Neural cell (in vitro differentiated cells): ENCODE measurements around the gene TTC39B. TPM values are rescaled to one million over a fixed set of nuclear protein-coding genes. Genes with fewer than 3 reads are reported as not detected.

Experiments
- H2AFZ ChIP-seq: fragments of 200-600, 300-800 bp; sonication (generic), shearing (Covaris generic); 2 replicates; pipeline ENCODE4 v1.6.0; 2014; ENCODE audit warnings: low read depth, mild to moderate bottlenecking, antibody characterized with exemption, low read length, moderate library complexity
- H3F3A ChIP-seq: fragments of 200-600 bp; shearing (Covaris generic); 2 replicates; pipeline ENCODE4 v1.6.1; 2016; ENCODE audit warnings: mild to moderate bottlenecking, moderate library complexity, mixed read lengths, antibody characterized with exemption, low read length; ENCODE audit not compliant: insufficient read depth, poor library complexity, severe bottlenecking
- H3K27ac ChIP-seq: fragments of 200-600, 300-800 bp; sonication (generic), shearing (Covaris generic); 2 replicates; pipeline ENCODE4 v1.5.1; 2014; ENCODE audit warnings: mild to moderate bottlenecking, low read length, moderate library complexity
- H3K27me3 ChIP-seq: fragments of 300-800, 200-600 bp; sonication (generic), shearing (Covaris generic); 2 replicates; pipeline ENCODE4 v1.6.0; 2014; ENCODE audit warnings: mild to moderate bottlenecking, low read depth, low read length, moderate library complexity; ENCODE audit not compliant: insufficient read depth
- H3K36me3 ChIP-seq: fragments of 300-800, 200-600 bp; sonication (generic), shearing (Covaris generic); 2 replicates; pipeline ENCODE4 v1.5.1; 2014; ENCODE audit warnings: mild to moderate bottlenecking, antibody characterized with exemption, low read length, moderate library complexity; ENCODE audit not compliant: insufficient read depth
- H3K4me2 ChIP-seq: fragments of 300-800, 200-600 bp; sonication (generic), shearing (Covaris generic); 2 replicates; pipeline ENCODE4 v1.6.0; 2014; ENCODE audit warnings: mild to moderate bottlenecking, low read length
- H3K4me3 ChIP-seq: fragments of 300-800, 200-600 bp; sonication (generic), shearing (Covaris generic); 2 replicates; pipeline ENCODE4 v1.5.1; 2014; ENCODE audit warnings: mild to moderate bottlenecking, low read length, moderate library complexity
- H3K79me2 ChIP-seq: fragments of 200-600 bp; shearing (Covaris generic); replicated peaks from 2 replicates; pipeline ENCODE4 v1.6.0; 2014; ENCODE audit warnings: mild to moderate bottlenecking, low read length, moderate library complexity; ENCODE audit not compliant: insufficient read depth
- H3K9ac ChIP-seq: fragments of 300-800, 200-600 bp; sonication (generic), shearing (Covaris generic); 2 replicates; pipeline ENCODE4 v1.6.1; 2016; ENCODE audit warnings: mild to moderate bottlenecking, low read length, mixed read lengths
- H3K9me2 ChIP-seq: fragments of 200-600 bp; shearing (Covaris generic); 2 replicates; pipeline ENCODE4 v1.6.1; 2016; ENCODE audit warnings: mild to moderate bottlenecking, low read length, mixed read lengths; ENCODE audit not compliant: insufficient read depth
- H3K9me3 ChIP-seq: fragments of 200-600, 300-800 bp; sonication (generic), shearing (Covaris generic); 2 replicates; pipeline ENCODE4 v1.6.1; 2016; ENCODE audit warnings: mild to moderate bottlenecking, mixed run types, low read length, moderate library complexity, mixed read lengths
- H4K20me1 ChIP-seq: fragments of 200-600 bp; shearing (Covaris generic); 2 replicates; pipeline ENCODE4 v1.6.1; 2016; ENCODE audit warnings: mild to moderate bottlenecking, mixed run types; ENCODE audit not compliant: insufficient read depth
- CTCF ChIP-seq: fragments of 450-650 bp; IDR thresholded peaks from 2 replicates; pipeline ENCODE4 v1.5.1; 2014; ENCODE audit warnings: antibody characterized with exemption, mild to moderate bottlenecking, moderate library complexity; ENCODE audit not compliant: poor library complexity, severe bottlenecking
- EP300 ChIP-seq: fragments of 450-650 bp; conservative IDR thresholded peaks from 2 replicates; pipeline ENCODE4 v1.6.1; 2014; ENCODE audit warnings: antibody characterized with exemption, mild to moderate bottlenecking, moderate library complexity; ENCODE audit not compliant: poor library complexity, severe bottlenecking
- EZH2 ChIP-seq: fragments of 200-600, 300-800 bp; shearing (Covaris generic), sonication (generic); IDR thresholded peaks from 2 replicates; pipeline ENCODE4 v1.6.1; 2014; ENCODE audit warnings: antibody characterized with exemption, low read length, borderline replicate concordance, mild to moderate bottlenecking; ENCODE audit not compliant: insufficient read depth, poor library complexity, severe bottlenecking
- MXI1 ChIP-seq: fragments of 450-650 bp; conservative IDR thresholded peaks from 2 replicates; pipeline ENCODE4 v1.6.1; 2014; ENCODE audit warnings: antibody characterized with exemption, mild to moderate bottlenecking; ENCODE audit not compliant: poor library complexity, severe bottlenecking
- POLR2AphosphoS5 ChIP-seq: IDR thresholded peaks from 2 replicates; pipeline ENCODE4 v1.6.1; 2012
- RAD21 ChIP-seq: fragments of 450-650 bp; conservative IDR thresholded peaks from 2 replicates; pipeline ENCODE4 v1.6.1; 2014; ENCODE audit warnings: antibody characterized with exemption, mild to moderate bottlenecking, moderate library complexity
- SMC3 ChIP-seq: fragments of 450-650 bp; conservative IDR thresholded peaks from 2 replicates; pipeline ENCODE4 v1.6.1; 2014; ENCODE audit warnings: antibody characterized with exemption, mild to moderate bottlenecking, moderate library complexity; ENCODE audit not compliant: poor library complexity
- TAF1 ChIP-seq: IDR thresholded peaks from 2 replicates; pipeline ENCODE4 v1.6.1; 2012; ENCODE audit warnings: low read depth
- polyA plus RNA-seq: library from polyadenylated mRNA; depleted of rRNA; stranded (reverse); fragments of >200 nt; gene quantifications from 2 replicates; pipeline ENCODE4 v1.2.3, GENCODE V29; 2014
- TF ChIP-seq, protein P1 (sequence below): IDR thresholded peaks from 2 replicates; pipeline ENCODE4 v1.6.1; 2012; ENCODE audit warnings: borderline replicate concordance

Gene TTC39B
- polyA plus RNA-seq, 1 donor from 2014 or later: 2.8 TPM

- TF ChIP-seq, protein P1, sequence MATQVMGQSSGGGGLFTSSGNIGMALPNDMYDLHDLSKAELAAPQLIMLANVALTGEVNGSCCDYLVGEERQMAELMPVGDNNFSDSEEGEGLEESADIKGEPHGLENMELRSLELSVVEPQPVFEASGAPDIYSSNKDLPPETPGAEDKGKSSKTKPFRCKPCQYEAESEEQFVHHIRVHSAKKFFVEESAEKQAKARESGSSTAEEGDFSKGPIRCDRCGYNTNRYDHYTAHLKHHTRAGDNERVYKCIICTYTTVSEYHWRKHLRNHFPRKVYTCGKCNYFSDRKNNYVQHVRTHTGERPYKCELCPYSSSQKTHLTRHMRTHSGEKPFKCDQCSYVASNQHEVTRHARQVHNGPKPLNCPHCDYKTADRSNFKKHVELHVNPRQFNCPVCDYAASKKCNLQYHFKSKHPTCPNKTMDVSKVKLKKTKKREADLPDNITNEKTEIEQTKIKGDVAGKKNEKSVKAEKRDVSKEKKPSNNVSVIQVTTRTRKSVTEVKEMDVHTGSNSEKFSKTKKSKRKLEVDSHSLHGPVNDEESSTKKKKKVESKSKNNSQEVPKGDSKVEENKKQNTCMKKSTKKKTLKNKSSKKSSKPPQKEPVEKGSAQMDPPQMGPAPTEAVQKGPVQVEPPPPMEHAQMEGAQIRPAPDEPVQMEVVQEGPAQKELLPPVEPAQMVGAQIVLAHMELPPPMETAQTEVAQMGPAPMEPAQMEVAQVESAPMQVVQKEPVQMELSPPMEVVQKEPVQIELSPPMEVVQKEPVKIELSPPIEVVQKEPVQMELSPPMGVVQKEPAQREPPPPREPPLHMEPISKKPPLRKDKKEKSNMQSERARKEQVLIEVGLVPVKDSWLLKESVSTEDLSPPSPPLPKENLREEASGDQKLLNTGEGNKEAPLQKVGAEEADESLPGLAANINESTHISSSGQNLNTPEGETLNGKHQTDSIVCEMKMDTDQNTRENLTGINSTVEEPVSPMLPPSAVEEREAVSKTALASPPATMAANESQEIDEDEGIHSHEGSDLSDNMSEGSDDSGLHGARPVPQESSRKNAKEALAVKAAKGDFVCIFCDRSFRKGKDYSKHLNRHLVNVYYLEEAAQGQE: no peak
- TF ChIP-seq SMC3 (no peak), POLR2AphosphoS5 (no peak), RAD21 (no peak), EP300 (no peak), EZH2 (no peak), MXI1 (no peak), CTCF (no peak), TAF1 (no peak)
- Histone ChIP-seq H3K36me3 (no peaks in the 10 kb centered on the region), H3K9me2 (no peaks in the 10 kb centered on the region), H3K4me3 (no peak overlapping the region), H2AFZ (no peak overlapping the region), H3K9me3 (no peaks in the 10 kb centered on the region), H4K20me1 (no peaks in the 10 kb centered on the region), H3K79me2 (no peaks in the 10 kb centered on the region), H3K9ac (no peak overlapping the region), H3K4me2 (no peak overlapping the region), H3K27me3 (no peaks in the 10 kb centered on the region), H3K27ac (no peak overlapping the region), H3F3A (no peaks in the 10 kb centered on the region)
Observed at GRCh38 chr9:15268317-15268716, 38.7 kb downstream of the TTC39B start.

- Histone ChIP-seq H3K79me2 (no peaks in the 10 kb centered on the region), H4K20me1 (no peaks in the 10 kb centered on the region), H3K36me3 (no peaks in the 10 kb centered on the region), H3F3A (no peaks in the 10 kb centered on the region), H2AFZ (no peak overlapping the region), H3K27ac (no peak overlapping the region), H3K9me2 (no peaks in the 10 kb centered on the region), H3K9ac (no peak overlapping the region), H3K9me3 (no peaks in the 10 kb centered on the region), H3K4me2 (no peak overlapping the region), H3K27me3 (no peaks in the 10 kb centered on the region), H3K4me3 (no peak overlapping the region)
- no peak for TF ChIP-seq RAD21
- no peak for TF ChIP-seq POLR2AphosphoS5
- TF ChIP-seq EZH2: no peak
- TF ChIP-seq, protein P1: no peak
- TF ChIP-seq TAF1: no peak
Observed at GRCh38 chr9:15264918-15265317, 42.1 kb downstream of the TTC39B start.
